ENCODE data around the gene ASPN. TPM values are rescaled to one million over a fixed set of nuclear protein-coding genes. Genes with fewer than 3 reads are reported as not detected.
A peak's percentile ranks its signal among the peaks of the same experiment; 100 is the strongest.

Gene ASPN
- total RNA-seq, 2 donors from 2014 or later, result not detected

DNA sequence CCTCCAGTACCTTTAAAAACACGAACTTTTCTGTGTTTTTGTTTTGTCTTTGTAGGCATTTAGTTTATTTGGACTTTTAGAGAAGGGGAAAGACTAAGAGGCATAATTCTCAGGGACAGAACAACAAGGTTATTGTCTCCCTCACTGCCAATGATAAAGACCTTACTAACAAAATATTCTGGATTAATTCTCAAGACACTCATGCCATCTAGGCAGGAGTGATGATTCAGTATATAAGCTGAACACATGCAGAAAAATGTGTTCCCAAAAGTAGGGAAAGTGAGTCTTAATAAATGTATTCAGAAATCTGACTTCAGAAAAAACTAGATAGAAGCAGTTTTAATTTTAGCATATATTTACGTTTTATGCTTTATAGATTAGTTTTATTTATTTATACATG is 17.4 kb upstream of the ASPN start:
- no peak for DNase-seq
- H3K4me1 Mint-ChIP-seq (ENCODE audit: low read depth), result peaks cover 1% of the 10 kb centered on the region
- no peaks in the 10 kb centered on the region for H3K9me3 Mint-ChIP-seq
- H3K27ac Mint-ChIP-seq, result no peak overlapping the region
- H3K4me3 Mint-ChIP-seq, result no peak overlapping the region
- no peaks in the 10 kb centered on the region for H3K36me3 Mint-ChIP-seq (ENCODE audit: insufficient read depth in 2 of 2)
- ATAC-seq (replicated peaks in 1 of 2), result no peak
- no peaks in the 10 kb centered on the region for H3K27me3 Mint-ChIP-seq (ENCODE audit: low read depth)

DNA sequence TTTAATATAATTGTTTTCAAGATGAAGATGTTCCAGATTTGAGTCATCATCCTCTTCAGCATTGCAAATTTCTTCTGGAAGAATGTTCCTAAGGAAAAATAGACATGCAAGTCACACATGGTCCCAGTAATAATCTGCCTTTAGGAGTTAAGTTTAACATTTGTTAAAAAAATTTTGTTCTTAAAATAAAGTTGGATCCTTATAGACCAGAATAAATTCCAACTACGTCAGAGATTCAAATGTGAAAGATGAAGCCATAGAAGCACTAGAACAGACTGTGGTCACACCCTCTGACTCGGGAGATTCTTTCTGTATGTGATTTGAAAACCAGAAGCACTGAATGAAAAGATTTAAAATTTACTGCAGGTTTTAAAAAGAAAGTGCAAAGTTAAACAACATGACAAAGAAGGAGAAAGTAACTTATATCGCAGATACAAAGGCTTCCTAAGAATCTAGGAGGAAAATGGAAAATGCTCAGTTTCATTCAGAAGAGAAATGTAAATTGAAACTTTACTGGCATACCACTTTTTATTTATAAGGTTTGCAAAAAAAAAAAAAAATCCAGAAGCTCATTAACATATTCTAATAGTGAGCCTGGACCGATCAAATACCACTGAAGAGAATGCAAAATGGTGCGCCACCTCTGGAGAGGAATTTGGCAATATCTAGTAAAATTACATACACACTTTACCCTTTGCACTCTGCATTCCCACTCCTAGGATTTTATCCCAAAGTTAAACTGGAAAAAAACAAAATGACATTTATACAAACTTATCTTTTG is 14.3 kb upstream of the ASPN start:
- Mint-ChIP-seq H3K36me3 (ENCODE audit: insufficient read depth in 2 of 2) (no peaks in the 10 kb centered on the region), H3K27ac (no peak overlapping the region), H3K4me3 (no peak overlapping the region), H3K27me3 (ENCODE audit: low read depth) (no peaks in the 10 kb centered on the region), H3K9me3 (no peaks in the 10 kb centered on the region), H3K4me1 (ENCODE audit: low read depth) (peaks cover 11% of the 10 kb centered on the region)
- DNase-seq, result no peak
- no peak for ATAC-seq (replicated peaks in 1 of 2)

DNA sequence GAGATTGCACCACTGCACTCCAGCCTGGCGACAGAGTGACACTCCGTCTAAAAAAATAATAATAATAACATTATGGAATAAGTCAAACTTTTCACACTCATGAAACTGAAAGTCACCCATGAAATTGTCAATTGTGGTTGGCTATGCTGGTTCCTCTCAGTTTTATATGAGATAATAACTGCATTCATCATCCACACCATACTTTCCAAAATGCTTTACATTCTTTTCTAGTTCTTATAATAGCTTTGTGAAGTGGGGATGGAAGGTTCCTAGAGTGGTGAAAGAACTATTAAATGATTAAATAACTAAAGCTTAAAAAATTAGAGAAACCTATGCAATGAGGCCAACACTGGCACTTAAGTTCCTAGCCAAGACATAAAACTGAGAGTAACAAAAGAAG is 12.6 kb upstream of the ASPN start:
- Mint-ChIP-seq H3K4me3 (no peak overlapping the region), H3K27me3 (ENCODE audit: low read depth) (no peaks in the 10 kb centered on the region), H3K4me1 (ENCODE audit: low read depth) (peaks cover 11% of the 10 kb centered on the region), H3K27ac (no peak overlapping the region), H3K36me3 (ENCODE audit: insufficient read depth in 2 of 2) (no peaks in the 10 kb centered on the region), H3K9me3 (no peaks in the 10 kb centered on the region)
- DNase-seq (no peak), ATAC-seq (replicated peaks in 1 of 2) (no peak)

DNA sequence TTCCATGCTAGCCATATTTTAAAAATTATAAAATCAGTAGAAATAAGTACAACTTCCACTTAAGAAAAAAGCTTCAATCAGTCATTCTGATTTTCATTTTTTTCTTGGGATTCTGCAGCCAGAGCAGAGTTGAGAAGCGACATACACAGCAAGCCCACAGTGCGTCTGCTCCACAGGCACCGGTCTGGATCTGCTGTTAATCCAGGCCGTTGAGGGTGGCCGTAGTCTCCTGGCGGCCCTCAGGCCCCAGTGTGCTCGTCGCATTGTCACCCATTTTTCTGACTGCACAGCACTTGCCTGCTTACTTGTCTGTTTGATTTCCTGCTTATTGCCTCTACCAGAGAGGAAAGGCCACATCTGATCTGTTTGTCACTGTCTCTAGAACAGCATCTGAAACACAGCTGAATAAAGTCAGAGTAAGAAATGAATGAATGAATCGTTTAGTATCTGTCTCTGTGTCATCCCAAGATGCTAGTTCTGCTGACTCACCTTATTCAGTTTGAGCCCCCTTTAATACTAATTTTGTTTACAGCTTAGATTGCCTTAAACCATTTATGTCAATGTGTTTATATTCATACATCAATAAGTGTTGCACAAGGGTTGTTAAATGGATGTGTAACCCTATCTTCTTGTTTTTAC is 11.6 kb upstream of the ASPN start:
- no peak for ATAC-seq (replicated peaks in 1 of 2)
- Mint-ChIP-seq H3K27ac (no peak overlapping the region), H3K36me3 (ENCODE audit: insufficient read depth in 2 of 2) (no peaks in the 10 kb centered on the region), H3K9me3 (no peaks in the 10 kb centered on the region), H3K4me3 (no peak overlapping the region), H3K27me3 (ENCODE audit: low read depth) (no peaks in the 10 kb centered on the region), H3K4me1 (ENCODE audit: low read depth) (peaks cover 11% of the 10 kb centered on the region)
- DNase-seq, result no peak

DNA sequence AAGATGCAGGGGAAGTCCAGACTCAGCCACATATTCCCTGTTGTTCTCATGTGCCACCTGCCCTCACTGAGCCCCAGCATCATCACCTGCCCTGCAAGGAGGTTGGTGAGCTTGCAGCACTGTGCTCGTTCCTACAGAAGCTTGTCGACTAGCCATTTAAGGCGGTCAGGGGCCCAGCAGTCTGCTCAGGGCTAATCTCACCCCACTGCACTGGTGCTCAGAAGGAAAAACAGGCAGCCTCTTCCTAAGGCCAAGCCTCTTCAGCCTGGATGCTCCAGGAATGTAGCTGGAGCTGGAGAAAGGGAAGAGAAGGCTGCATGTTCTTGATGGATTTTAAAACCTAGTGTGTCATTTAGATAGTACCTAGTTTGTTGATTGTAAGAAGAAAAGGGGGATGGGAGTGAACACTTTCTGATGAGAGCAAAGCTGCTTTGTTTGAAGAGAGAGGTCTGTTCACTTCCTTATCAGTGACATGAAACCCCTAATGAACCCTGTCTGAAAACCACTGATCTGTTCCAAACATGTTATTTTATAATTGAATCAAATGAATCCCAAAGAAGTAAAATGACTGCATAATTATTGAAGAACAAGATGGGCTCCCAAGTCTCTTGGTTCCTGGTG is 10.6 kb upstream of the ASPN start:
- H3K27ac Mint-ChIP-seq, result no peak overlapping the region
- no peaks in the 10 kb centered on the region for H3K27me3 Mint-ChIP-seq (ENCODE audit: low read depth)

DNA sequence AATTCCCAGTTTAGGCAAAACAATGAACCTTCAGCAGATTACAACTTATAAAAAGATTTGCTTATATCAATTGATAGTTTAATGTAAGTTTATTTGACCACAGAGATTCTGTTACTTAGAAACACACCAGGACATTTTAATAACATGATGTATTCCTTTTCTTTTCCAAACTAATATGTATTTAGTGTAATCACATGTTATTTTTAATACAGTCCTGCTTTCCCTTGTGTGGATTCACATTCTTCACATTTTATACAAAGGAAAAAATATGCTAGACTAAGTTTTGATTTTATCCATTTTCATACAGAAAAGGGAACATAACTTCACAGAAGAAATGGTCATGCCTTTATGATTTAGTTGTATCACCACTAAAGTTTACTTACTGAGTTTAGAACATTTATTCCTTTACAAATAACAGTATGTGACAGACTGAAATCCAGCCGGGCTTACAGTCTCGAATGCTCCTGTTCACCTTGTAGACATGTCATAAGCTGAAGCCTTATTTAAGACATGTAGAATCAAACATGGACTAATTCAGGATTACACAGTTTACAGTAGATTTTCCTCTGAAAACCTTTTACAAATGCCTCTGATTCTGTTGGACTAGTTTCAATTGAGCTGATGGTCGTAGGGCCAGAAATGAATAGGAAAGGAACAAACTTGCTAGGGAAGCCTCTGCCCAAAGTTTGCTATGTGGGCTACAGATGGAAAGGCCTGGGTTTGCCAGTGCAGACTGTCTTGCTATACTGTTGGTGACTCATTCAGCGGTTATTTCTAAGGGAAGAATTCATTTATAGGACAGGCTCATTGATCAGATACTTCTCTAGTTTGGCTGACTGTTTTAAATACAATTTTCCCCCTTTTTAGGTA is 6.6 kb upstream of the ASPN start:
- ATAC-seq (replicated peaks in 1 of 2) (no peak), DNase-seq (no peak)
- H3K36me3 Mint-ChIP-seq (ENCODE audit: insufficient read depth in 2 of 2), result no peaks in the 10 kb centered on the region
- H3K27me3 Mint-ChIP-seq (ENCODE audit: low read depth), result no peaks in the 10 kb centered on the region
- peaks cover 2% of the 10 kb centered on the region for H3K4me1 Mint-ChIP-seq (ENCODE audit: low read depth)
- no peak overlapping the region for H3K27ac Mint-ChIP-seq
- H3K9me3 Mint-ChIP-seq, result no peaks in the 10 kb centered on the region
- no peak overlapping the region for H3K4me3 Mint-ChIP-seq

More for the DNA sequence above, 10.6 kb upstream of the ASPN start:
- H3K4me3 Mint-ChIP-seq, result no peak overlapping the region
- ATAC-seq (replicated peaks in 1 of 2) (no peak), DNase-seq (no peak)
- no peaks in the 10 kb centered on the region for H3K9me3 Mint-ChIP-seq
- H3K4me1 Mint-ChIP-seq (ENCODE audit: low read depth), result peaks cover 11% of the 10 kb centered on the region
- H3K36me3 Mint-ChIP-seq (ENCODE audit: insufficient read depth in 2 of 2), result no peaks in the 10 kb centered on the region

DNA sequence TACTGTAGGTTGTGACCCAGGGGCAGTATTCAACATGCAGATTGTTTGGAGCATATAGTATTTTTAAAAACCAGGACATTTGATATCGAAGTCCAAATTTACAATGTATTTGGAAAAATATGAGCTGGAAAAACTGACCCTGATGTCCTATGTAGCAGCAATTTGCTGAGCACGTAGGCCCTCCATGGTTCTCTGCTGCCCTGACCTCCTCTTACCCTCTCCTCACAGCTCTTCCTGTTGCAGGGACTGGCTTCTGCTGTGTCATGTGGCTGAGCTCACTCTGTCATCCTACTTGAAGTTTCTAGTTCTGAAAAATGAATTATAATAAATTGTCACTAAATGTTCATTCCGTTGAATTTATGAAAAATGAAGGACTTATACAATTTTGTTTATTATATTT is 4.1 kb upstream of the ASPN start:
- Mint-ChIP-seq H3K9me3 (no peaks in the 10 kb centered on the region), H3K27ac (no peak overlapping the region), H3K4me1 (ENCODE audit: low read depth) (peaks cover 2% of the 10 kb centered on the region), H3K4me3 (no peak overlapping the region), H3K27me3 (ENCODE audit: low read depth) (no peaks in the 10 kb centered on the region), H3K36me3 (ENCODE audit: insufficient read depth in 2 of 2) (no peaks in the 10 kb centered on the region)
- ATAC-seq (replicated peaks in 1 of 2), result no peak
- no peak for DNase-seq

DNA sequence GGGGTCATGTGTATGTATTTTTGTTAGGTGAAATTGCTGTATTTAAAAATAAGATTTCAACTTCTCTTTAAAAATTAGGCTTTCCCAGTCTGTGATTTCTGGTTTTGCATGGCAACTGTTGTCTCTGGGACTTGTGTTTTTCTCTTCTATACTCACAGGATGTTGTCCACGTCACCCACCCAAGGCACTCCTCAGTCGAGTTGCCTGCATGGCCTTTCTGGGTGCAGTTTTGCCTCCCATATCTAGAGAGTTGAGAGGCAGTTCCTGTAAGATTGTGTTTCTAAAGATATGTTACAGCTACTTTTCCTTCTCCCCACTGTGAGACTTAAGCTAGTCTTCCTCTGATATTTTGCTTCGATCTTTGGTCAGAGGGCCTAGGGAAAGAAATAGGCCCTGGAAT is 2.3 kb upstream of the ASPN start:
- ATAC-seq (replicated peaks in 1 of 2) (no peak), DNase-seq (no peak)
- no peaks in the 10 kb centered on the region for H3K27me3 Mint-ChIP-seq (ENCODE audit: low read depth)
- no peaks in the 10 kb centered on the region for H3K36me3 Mint-ChIP-seq (ENCODE audit: insufficient read depth in 2 of 2)
- no peak overlapping the region for H3K4me3 Mint-ChIP-seq
- peaks cover 7% of the 10 kb centered on the region for H3K4me1 Mint-ChIP-seq (ENCODE audit: low read depth)
- H3K9me3 Mint-ChIP-seq, result no peaks in the 10 kb centered on the region
- no peak overlapping the region for H3K27ac Mint-ChIP-seq

DNA sequence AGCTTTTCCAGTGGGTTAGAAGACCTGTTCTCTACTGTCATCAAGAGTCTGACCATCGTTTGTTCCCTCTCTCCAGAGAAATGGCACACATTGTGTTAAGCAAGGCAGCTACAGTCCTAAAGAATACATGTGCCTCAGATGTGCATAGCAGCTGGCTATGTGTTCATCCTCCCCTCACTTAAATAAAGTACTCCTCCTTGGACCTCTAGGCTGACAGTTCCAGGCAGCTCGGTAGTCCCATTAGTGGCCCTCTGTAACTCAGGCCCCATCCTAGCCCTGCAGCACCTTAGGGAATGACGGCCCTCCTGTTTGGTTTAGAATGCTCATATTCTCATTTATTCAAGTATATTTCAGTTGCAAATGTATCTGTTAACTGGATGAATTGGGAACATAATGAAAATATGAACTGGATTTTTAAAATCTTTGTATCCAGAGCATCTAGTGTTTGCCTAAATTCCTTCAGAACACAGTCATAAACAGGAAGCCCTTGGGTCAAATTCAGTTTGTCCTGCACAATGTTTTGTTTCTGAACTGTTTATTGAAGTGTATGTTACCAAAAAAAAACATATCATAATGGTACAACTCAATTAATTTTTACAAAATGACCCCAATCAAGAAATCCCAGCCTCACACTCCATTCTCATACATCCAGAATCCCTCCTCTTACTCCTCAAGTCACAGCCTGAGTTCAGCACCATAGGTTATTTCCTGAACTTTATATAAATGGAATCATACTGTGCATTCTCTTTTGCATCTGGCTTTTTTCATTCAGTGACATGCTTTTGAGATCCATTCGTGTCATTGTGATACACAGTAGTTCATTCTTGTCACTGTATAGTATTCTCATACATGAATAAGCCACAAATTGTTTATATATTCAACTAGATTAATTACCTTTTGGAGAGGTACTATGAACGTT is 1.6 kb upstream of the ASPN start:
- ATAC-seq (replicated peaks in 1 of 2) (no peak), DNase-seq (no peak)
- Mint-ChIP-seq H3K27me3 (ENCODE audit: low read depth) (no peaks in the 10 kb centered on the region), H3K4me3 (no peak overlapping the region), H3K4me1 (ENCODE audit: low read depth) (peaks cover 7% of the 10 kb centered on the region), H3K27ac (no peak overlapping the region), H3K36me3 (ENCODE audit: insufficient read depth in 2 of 2) (no peaks in the 10 kb centered on the region), H3K9me3 (no peaks in the 10 kb centered on the region)

DNA sequence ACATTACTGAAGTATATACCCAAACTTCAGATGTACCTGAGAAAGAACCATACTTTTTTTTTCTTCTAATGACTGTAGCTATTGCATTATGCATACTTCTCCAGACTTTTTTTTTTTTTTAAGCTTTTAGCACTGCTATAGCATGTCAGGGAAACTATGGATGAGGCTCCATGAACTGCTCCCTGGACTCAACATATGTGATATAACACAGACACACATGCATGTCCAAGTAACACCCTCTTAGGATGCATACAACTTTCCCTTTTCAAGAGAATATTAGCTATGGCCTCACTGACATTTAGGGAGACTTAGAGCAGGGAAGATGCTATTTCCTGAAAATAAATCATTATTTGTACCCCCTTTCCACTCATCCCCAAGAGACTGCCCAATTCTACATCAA is 499 bp upstream of the ASPN start:
- no peak for DNase-seq
- H3K36me3 Mint-ChIP-seq (ENCODE audit: insufficient read depth in 2 of 2), result no peaks in the 10 kb centered on the region
- H3K9me3 Mint-ChIP-seq, result no peaks in the 10 kb centered on the region
- H3K4me1 Mint-ChIP-seq (ENCODE audit: low read depth), result peaks cover 7% of the 10 kb centered on the region
- H3K27me3 Mint-ChIP-seq (ENCODE audit: low read depth), result no peaks in the 10 kb centered on the region
- H3K27ac Mint-ChIP-seq, result no peak overlapping the region
- no peak for ATAC-seq (replicated peaks in 1 of 2)
- H3K4me3 Mint-ChIP-seq, result no peak overlapping the region

DNA sequence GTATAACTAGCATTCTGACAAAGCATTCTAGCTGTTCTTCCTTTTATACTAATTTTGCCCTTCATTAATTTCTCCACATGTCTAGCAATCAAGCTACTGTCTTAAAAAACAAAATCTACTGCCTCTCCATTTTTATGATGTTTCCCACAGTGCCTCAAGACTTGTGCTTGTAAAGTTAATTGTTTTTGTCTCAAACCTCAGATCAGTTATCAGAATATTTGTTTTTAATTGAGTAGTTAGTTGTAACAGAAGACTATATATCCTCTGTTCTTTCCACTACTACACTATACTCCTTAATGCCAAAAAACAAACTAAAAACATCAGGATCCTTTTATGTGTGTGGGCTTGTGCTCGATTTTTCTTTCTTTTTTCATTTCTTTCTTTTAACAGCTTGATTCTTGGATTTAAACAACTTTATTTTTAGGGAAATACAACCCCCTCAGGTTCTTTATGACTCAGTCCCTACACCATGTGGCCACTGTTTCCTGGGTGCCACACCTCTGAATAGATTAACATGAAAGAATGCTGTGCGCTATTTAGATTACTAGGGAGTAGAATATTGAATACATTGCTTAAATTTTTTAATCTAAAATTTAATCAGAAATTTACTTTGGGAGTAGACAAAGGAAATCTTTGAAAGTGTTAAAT is 1.2 kb downstream of the ASPN start:
- no peaks in the 10 kb centered on the region for H3K9me3 Mint-ChIP-seq
- H3K36me3 Mint-ChIP-seq (ENCODE audit: insufficient read depth in 2 of 2), result no peaks in the 10 kb centered on the region
- H3K27ac Mint-ChIP-seq, result no peak overlapping the region
- H3K27me3 Mint-ChIP-seq (ENCODE audit: low read depth), result no peaks in the 10 kb centered on the region
- DNase-seq (no peak), ATAC-seq (replicated peaks in 1 of 2) (no peak)
- H3K4me1 Mint-ChIP-seq (ENCODE audit: low read depth), result peaks cover 13% of the 10 kb centered on the region
- H3K4me3 Mint-ChIP-seq, result peak overlapping the region in 1 of 2 donors; percentile 2

DNA sequence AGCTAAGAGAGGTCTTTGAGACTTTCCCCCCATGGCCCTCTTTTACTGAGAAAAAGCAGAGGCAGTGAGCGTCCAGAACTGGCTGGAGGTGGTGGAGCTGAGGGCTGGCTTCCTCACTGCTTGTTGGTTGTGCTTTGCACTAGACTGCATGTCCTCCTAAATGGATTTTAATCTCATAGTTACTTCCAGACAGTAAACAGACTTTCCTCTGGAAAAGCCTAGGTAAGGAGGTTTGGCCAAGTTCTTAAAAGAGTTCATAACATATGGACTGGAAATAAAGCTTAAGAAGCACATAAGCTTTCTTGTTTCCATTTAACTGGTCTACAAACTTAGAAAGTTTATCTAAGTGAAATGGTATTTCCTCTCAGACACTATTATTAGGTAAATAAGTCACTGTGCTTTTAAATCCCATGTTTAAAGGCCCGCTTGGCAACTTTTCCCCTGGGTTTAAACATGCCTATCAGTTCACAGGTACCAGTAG is 2.0 kb downstream of the ASPN start:
- ATAC-seq (replicated peaks in 1 of 2) (no peak), DNase-seq (no peak)
- no peak overlapping the region for H3K4me3 Mint-ChIP-seq

More for the DNA sequence above, 2.0 kb downstream of the ASPN start:
- no peaks in the 10 kb centered on the region for H3K27me3 Mint-ChIP-seq (ENCODE audit: low read depth)
- no peaks in the 10 kb centered on the region for H3K36me3 Mint-ChIP-seq (ENCODE audit: insufficient read depth in 2 of 2)
- peaks cover 13% of the 10 kb centered on the region for H3K4me1 Mint-ChIP-seq (ENCODE audit: low read depth)
- no peaks in the 10 kb centered on the region for H3K9me3 Mint-ChIP-seq
- H3K27ac Mint-ChIP-seq, result no peak overlapping the region
